Neural cell (in vitro differentiated cells): Measurements from ENCODE around the gene ZMYND11. TPM values are rescaled to one million over a fixed set of nuclear protein-coding genes. Genes with fewer than 3 reads are reported as not detected.

Source experiments
- H2AFZ ChIP-seq: fragments of 200-600, 300-800 bp; sonication (generic), shearing (Covaris generic); 2 replicates; pipeline ENCODE4 v1.6.0; 2014; ENCODE audit warnings: low read depth, mild to moderate bottlenecking, antibody characterized with exemption, low read length, moderate library complexity
- H3F3A ChIP-seq: fragments of 200-600 bp; shearing (Covaris generic); 2 replicates; pipeline ENCODE4 v1.6.1; 2016; ENCODE audit warnings: mild to moderate bottlenecking, moderate library complexity, mixed read lengths, antibody characterized with exemption, low read length; ENCODE audit not compliant: insufficient read depth, poor library complexity, severe bottlenecking
- H3K27ac ChIP-seq: fragments of 200-600, 300-800 bp; sonication (generic), shearing (Covaris generic); 2 replicates; pipeline ENCODE4 v1.5.1; 2014; ENCODE audit warnings: mild to moderate bottlenecking, low read length, moderate library complexity
- H3K27me3 ChIP-seq: fragments of 300-800, 200-600 bp; sonication (generic), shearing (Covaris generic); 2 replicates; pipeline ENCODE4 v1.6.0; 2014; ENCODE audit warnings: mild to moderate bottlenecking, low read depth, low read length, moderate library complexity; ENCODE audit not compliant: insufficient read depth
- H3K36me3 ChIP-seq: fragments of 300-800, 200-600 bp; sonication (generic), shearing (Covaris generic); 2 replicates; pipeline ENCODE4 v1.5.1; 2014; ENCODE audit warnings: mild to moderate bottlenecking, antibody characterized with exemption, low read length, moderate library complexity; ENCODE audit not compliant: insufficient read depth
- H3K4me2 ChIP-seq: fragments of 300-800, 200-600 bp; sonication (generic), shearing (Covaris generic); 2 replicates; pipeline ENCODE4 v1.6.0; 2014; ENCODE audit warnings: mild to moderate bottlenecking, low read length
- H3K4me3 ChIP-seq: fragments of 300-800, 200-600 bp; sonication (generic), shearing (Covaris generic); 2 replicates; pipeline ENCODE4 v1.5.1; 2014; ENCODE audit warnings: mild to moderate bottlenecking, low read length, moderate library complexity
- H3K79me2 ChIP-seq: fragments of 200-600 bp; shearing (Covaris generic); replicated peaks from 2 replicates; pipeline ENCODE4 v1.6.0; 2014; ENCODE audit warnings: mild to moderate bottlenecking, low read length, moderate library complexity; ENCODE audit not compliant: insufficient read depth
- H3K9ac ChIP-seq: fragments of 300-800, 200-600 bp; sonication (generic), shearing (Covaris generic); 2 replicates; pipeline ENCODE4 v1.6.1; 2016; ENCODE audit warnings: mild to moderate bottlenecking, low read length, mixed read lengths
- H3K9me2 ChIP-seq: fragments of 200-600 bp; shearing (Covaris generic); 2 replicates; pipeline ENCODE4 v1.6.1; 2016; ENCODE audit warnings: mild to moderate bottlenecking, low read length, mixed read lengths; ENCODE audit not compliant: insufficient read depth
- H3K9me3 ChIP-seq: fragments of 200-600, 300-800 bp; sonication (generic), shearing (Covaris generic); 2 replicates; pipeline ENCODE4 v1.6.1; 2016; ENCODE audit warnings: mild to moderate bottlenecking, mixed run types, low read length, moderate library complexity, mixed read lengths
- H4K20me1 ChIP-seq: fragments of 200-600 bp; shearing (Covaris generic); 2 replicates; pipeline ENCODE4 v1.6.1; 2016; ENCODE audit warnings: mild to moderate bottlenecking, mixed run types; ENCODE audit not compliant: insufficient read depth
- CTCF ChIP-seq: fragments of 450-650 bp; IDR thresholded peaks from 2 replicates; pipeline ENCODE4 v1.5.1; 2014; ENCODE audit warnings: antibody characterized with exemption, mild to moderate bottlenecking, moderate library complexity; ENCODE audit not compliant: poor library complexity, severe bottlenecking
- EP300 ChIP-seq: fragments of 450-650 bp; conservative IDR thresholded peaks from 2 replicates; pipeline ENCODE4 v1.6.1; 2014; ENCODE audit warnings: antibody characterized with exemption, mild to moderate bottlenecking, moderate library complexity; ENCODE audit not compliant: poor library complexity, severe bottlenecking
- EZH2 ChIP-seq: fragments of 200-600, 300-800 bp; shearing (Covaris generic), sonication (generic); IDR thresholded peaks from 2 replicates; pipeline ENCODE4 v1.6.1; 2014; ENCODE audit warnings: antibody characterized with exemption, low read length, borderline replicate concordance, mild to moderate bottlenecking; ENCODE audit not compliant: insufficient read depth, poor library complexity, severe bottlenecking
- MXI1 ChIP-seq: fragments of 450-650 bp; conservative IDR thresholded peaks from 2 replicates; pipeline ENCODE4 v1.6.1; 2014; ENCODE audit warnings: antibody characterized with exemption, mild to moderate bottlenecking; ENCODE audit not compliant: poor library complexity, severe bottlenecking
- POLR2AphosphoS5 ChIP-seq: IDR thresholded peaks from 2 replicates; pipeline ENCODE4 v1.6.1; 2012
- RAD21 ChIP-seq: fragments of 450-650 bp; conservative IDR thresholded peaks from 2 replicates; pipeline ENCODE4 v1.6.1; 2014; ENCODE audit warnings: antibody characterized with exemption, mild to moderate bottlenecking, moderate library complexity
- REST ChIP-seq: IDR thresholded peaks from 2 replicates; pipeline ENCODE4 v1.6.1; 2012; ENCODE audit warnings: borderline replicate concordance
- SMC3 ChIP-seq: fragments of 450-650 bp; conservative IDR thresholded peaks from 2 replicates; pipeline ENCODE4 v1.6.1; 2014; ENCODE audit warnings: antibody characterized with exemption, mild to moderate bottlenecking, moderate library complexity; ENCODE audit not compliant: poor library complexity
- TAF1 ChIP-seq: IDR thresholded peaks from 2 replicates; pipeline ENCODE4 v1.6.1; 2012; ENCODE audit warnings: low read depth
- polyA plus RNA-seq: library from polyadenylated mRNA; depleted of rRNA; stranded (reverse); fragments of >200 nt; gene quantifications from 2 replicates; pipeline ENCODE4 v1.2.3, GENCODE V29; 2014

The ZMYND11 gene
- polyA plus RNA-seq, 1 donor from 2014 or later: 122 TPM

GRCh38 chr10:269440-270074 lies 134.3 kb downstream of the ZMYND11 start:
- Histone ChIP-seq H3K9me3 (no peaks in the 10 kb centered on the region), H3F3A (no peaks in the 10 kb centered on the region), H3K4me2 (no peak overlapping the region), H2AFZ (no peak overlapping the region), H3K36me3 (no peaks in the 10 kb centered on the region), H3K27me3 (no peaks in the 10 kb centered on the region), H3K9ac (no peak overlapping the region), H3K79me2 (no peaks in the 10 kb centered on the region), H3K9me2 (no peaks in the 10 kb centered on the region), H4K20me1 (no peaks in the 10 kb centered on the region), H3K27ac (no peak overlapping the region), H3K4me3 (no peak overlapping the region)
- TF ChIP-seq RAD21: no peak

- H2AFZ ChIP-seq: no peak overlapping the region
- no peak for TF ChIP-seq SMC3
- no peak for TF ChIP-seq EP300
- no peak for TF ChIP-seq REST
- TF ChIP-seq EZH2: no peak
- TF ChIP-seq TAF1: no peak
- no peak for TF ChIP-seq RAD21
- no peak for TF ChIP-seq MXI1
- no peak for TF ChIP-seq CTCF
- no peak for TF ChIP-seq POLR2AphosphoS5
- no peaks in the 10 kb centered on the region for H3K36me3 ChIP-seq
- H4K20me1 ChIP-seq: no peaks in the 10 kb centered on the region
- H3K27ac ChIP-seq: no peak overlapping the region
- H3F3A ChIP-seq: no peaks in the 10 kb centered on the region
- H3K4me3 ChIP-seq: no peak overlapping the region
- no peak overlapping the region for H3K4me2 ChIP-seq
- no peak overlapping the region for H3K9ac ChIP-seq
- H3K27me3 ChIP-seq: no peaks in the 10 kb centered on the region
- no peaks in the 10 kb centered on the region for H3K9me2 ChIP-seq
- H3K79me2 ChIP-seq: no peaks in the 10 kb centered on the region
- no peaks in the 10 kb centered on the region for H3K9me3 ChIP-seq
These were observed 135.9 kb downstream of the ZMYND11 start for GRCh38 chr10:271201-271600.

GRCh38 chr10:271722-272121 lies 136.5 kb downstream of the ZMYND11 start:
- H3K4me2 ChIP-seq: no peak overlapping the region
- H3K27me3 ChIP-seq: no peaks in the 10 kb centered on the region
- H3K9me2 ChIP-seq: no peaks in the 10 kb centered on the region
- TF ChIP-seq REST (no peak), TAF1 (no peak)
- no peaks in the 10 kb centered on the region for H3F3A ChIP-seq
- no peaks in the 10 kb centered on the region for H4K20me1 ChIP-seq
- H3K9me3 ChIP-seq: no peaks in the 10 kb centered on the region
- H3K36me3 ChIP-seq: no peaks in the 10 kb centered on the region
- no peak overlapping the region for H3K9ac ChIP-seq
- no peaks in the 10 kb centered on the region for H3K79me2 ChIP-seq
- H3K4me3 ChIP-seq: no peak overlapping the region
- H2AFZ ChIP-seq: no peak overlapping the region
- no peak overlapping the region for H3K27ac ChIP-seq
